Tibial nerve (tissue), 4 donors: ENCODE data around the gene GKN1.

Experiments
- CTCF ChIP-seq, 5 experiments: fragments of 200-600 bp in 3 of 5; fragments of 450-650 bp in 2 of 5; sonication (generic) in 3 of 5; IDR thresholded peaks; one replicate each; pipeline ENCODE4 v1.5.1; 2016 to 2019; ENCODE audit warnings: antibody characterized with exemption in 5 of 5, mild to moderate bottlenecking in 3 of 5, moderate library complexity in 2 of 5
- EP300 ChIP-seq, 2 donors: sonication (generic); formaldehyde crosslinking; IDR thresholded peaks; one replicate each; pipeline ENCODE4 v1.6.1; 2017; ENCODE audit warnings: antibody characterized with exemption in 2 of 2, mild to moderate bottlenecking in 1 of 2

DNA sequence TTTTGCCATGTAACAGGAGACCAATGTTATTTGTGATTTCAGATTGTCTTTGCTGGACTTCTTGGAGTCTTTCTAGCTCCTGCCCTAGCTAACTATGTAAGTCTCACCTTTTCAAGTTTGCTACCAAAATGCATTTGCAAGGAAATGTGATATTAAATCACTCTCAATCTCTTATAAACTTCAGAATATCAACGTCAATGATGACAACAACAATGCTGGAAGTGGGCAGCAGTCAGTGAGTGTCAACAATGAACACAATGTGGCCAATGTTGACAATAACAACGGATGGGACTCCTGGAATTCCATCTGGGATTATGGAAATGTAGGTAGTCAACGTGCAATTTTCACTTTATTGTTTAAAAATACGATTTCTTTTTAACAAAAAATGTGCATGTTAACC lies 3.0 kb downstream of the GKN1 start:
- TF ChIP-seq CTCF (IDR thresholded peaks at IDR 0.05) = no peak
- no peak for TF ChIP-seq EP300 (IDR thresholded peaks at IDR 0.05)
